ENCODE results near the gene LCP2. TPM values are rescaled to one million over a fixed set of nuclear protein-coding genes. Genes with fewer than 3 reads are reported as not detected.

Gene LCP2
- total and polyA plus RNA-seq, 2 donors (not counting 1 experiment from before 2014, with no cell fraction given) = 11.7 to 13.9 TPM

- intact Hi-C loops (cut with micrococcal nuclease) = no loop called here
- H3K4me1 Mint-ChIP-seq = peaks cover 8% of the 10 kb centered on the region
- H3K27ac ChIP-seq (ENCODE audit: low read length in 2 of 2) = no peak overlapping the region
- TF ChIP-seq CTCF (IDR thresholded peaks at IDR 0.05) (no peak), EZH2 (IDR thresholded peaks at IDR 0.05; ENCODE audit: borderline replicate concordance, insufficient read depth, low read depth, low read length, poor library complexity, severe bottlenecking) (no peak)
- no peaks in the 10 kb centered on the region for H3K4me1 ChIP-seq (ENCODE audit: control insufficient read depth in 2 of 2, insufficient read depth in 2 of 2, low read length in 2 of 2)
- no peaks in the 10 kb centered on the region for H3K79me2 ChIP-seq (ENCODE audit: control insufficient read depth, insufficient read depth, low read length)
- POLR2A ChIA-PET = no interaction called here
- no peak overlapping the region for H2AFZ ChIP-seq (ENCODE audit: insufficient read depth, low read depth, low read length, poor library complexity, severe bottlenecking)
- ATAC-seq (ENCODE audit: low read depth) (no peak), DNase-seq (no peak)
- no peak overlapping the region for H3K4me2 ChIP-seq (replicated peaks; ENCODE audit: low read depth, low read length, poor library complexity, severe bottlenecking)
- 100% methylated on average over 1 of the region's 2 CpGs for WGBS (ENCODE audit: insufficient coverage)
- no peak overlapping the region for H3K4me3 Mint-ChIP-seq
- peaks cover 0 to 3% (median 1%) of the 10 kb centered on the region in 4 experiments for H3K27me3 ChIP-seq (replicated peaks in 1 of 4; ENCODE audit: control extremely low read depth in 1 of 4, control insufficient read depth in 3 of 4, insufficient read depth in 4 of 4, low read length in 3 of 4)
- no peaks in the 10 kb centered on the region for H3K9me3 ChIP-seq (ENCODE audit: control extremely low read depth in 1 of 3, control insufficient read depth in 2 of 3, insufficient read depth in 1 of 3, low read length in 2 of 3)
- CTCF ChIA-PET = interaction anchor here (0.8 to 14.2 kb wide), 4 partner anchors 35 to 200 kb away, joined by 3 to 189 read pairs (median 3); no protein-coding TSS in a partner anchor
- H3K9me3 Mint-ChIP-seq (ENCODE audit: insufficient read depth) = no peaks in the 10 kb centered on the region
- H3K9ac ChIP-seq (ENCODE audit: low read length) = no peak overlapping the region
- peaks cover 4% of the 10 kb centered on the region for H3K27me3 Mint-ChIP-seq
- H4K20me1 ChIP-seq (ENCODE audit: control insufficient read depth, insufficient read depth, low read length, poor library complexity, severe bottlenecking) = no peaks in the 10 kb centered on the region
- no peaks in the 10 kb centered on the region for H3K36me3 ChIP-seq (replicated peaks in 1 of 2; ENCODE audit: control extremely low read depth in 1 of 2, control insufficient read depth in 1 of 2, extremely low read depth in 1 of 2, insufficient read depth in 2 of 2, low read length in 1 of 2)
- H3K27ac Mint-ChIP-seq = no peak overlapping the region
- no peak overlapping the region for H3K4me3 ChIP-seq (ENCODE audit: control extremely low read depth in 1 of 5, extremely low read depth in 1 of 5, insufficient read depth in 1 of 5, low read depth in 2 of 5, low read length in 4 of 5)
Observed at GRCh38 chr5:170219615-170220014, 78.0 kb downstream of the LCP2 start.

GRCh38 chr5:170218726-170219125 lies 78.9 kb downstream of the LCP2 start:
- Histone ChIP-seq H3K9ac (ENCODE audit: low read length) (no peak overlapping the region), H4K20me1 (ENCODE audit: control insufficient read depth, insufficient read depth, low read length, poor library complexity, severe bottlenecking) (no peaks in the 10 kb centered on the region), H3K27me3 (replicated peaks in 1 of 4; ENCODE audit: control extremely low read depth in 1 of 4, control insufficient read depth in 3 of 4, insufficient read depth in 4 of 4, low read length in 3 of 4) (peaks cover 0 to 3% (median 1%) of the 10 kb centered on the region in 4 experiments), H3K79me2 (ENCODE audit: control insufficient read depth, insufficient read depth, low read length) (no peaks in the 10 kb centered on the region), H3K4me1 (ENCODE audit: control insufficient read depth in 2 of 2, insufficient read depth in 2 of 2, low read length in 2 of 2) (no peaks in the 10 kb centered on the region), H2AFZ (ENCODE audit: insufficient read depth, low read depth, low read length, poor library complexity, severe bottlenecking) (no peak overlapping the region), H3K9me3 (ENCODE audit: control extremely low read depth in 1 of 3, control insufficient read depth in 2 of 3, insufficient read depth in 1 of 3, low read length in 2 of 3) (no peaks in the 10 kb centered on the region), H3K4me3 (ENCODE audit: control extremely low read depth in 1 of 5, extremely low read depth in 1 of 5, insufficient read depth in 1 of 5, low read depth in 2 of 5, low read length in 4 of 5) (no peak overlapping the region), H3K36me3 (replicated peaks in 1 of 2; ENCODE audit: control extremely low read depth in 1 of 2, control insufficient read depth in 1 of 2, extremely low read depth in 1 of 2, insufficient read depth in 2 of 2, low read length in 1 of 2) (no peaks in the 10 kb centered on the region), H3K4me2 (replicated peaks; ENCODE audit: low read depth, low read length, poor library complexity, severe bottlenecking) (no peak overlapping the region), H3K27ac (ENCODE audit: low read length in 2 of 2) (no peak overlapping the region)
- ATAC-seq (ENCODE audit: low read depth) (no peak), DNase-seq (no peak)
- ChIA-PET CTCF (interaction anchor here (1.0 to 14.2 kb wide), 3 partner anchors 47 to 201 kb away, joined by 3 to 189 read pairs (median 3); no protein-coding TSS in a partner anchor), POLR2A (no interaction called here)
- Mint-ChIP-seq H3K4me1 (peaks cover 8% of the 10 kb centered on the region), H3K4me3 (no peak overlapping the region), H3K27ac (no peak overlapping the region), H3K9me3 (ENCODE audit: insufficient read depth) (peaks cover 1% of the 10 kb centered on the region), H3K27me3 (peaks cover 7% of the 10 kb centered on the region)
- 80% methylated on average over 1 of the region's 1 CpG for WGBS (ENCODE audit: insufficient coverage)
- intact Hi-C loops (cut with micrococcal nuclease) = no loop called here
- TF ChIP-seq CTCF (IDR thresholded peaks at IDR 0.05) (no peak), EZH2 (IDR thresholded peaks at IDR 0.05; ENCODE audit: borderline replicate concordance, insufficient read depth, low read depth, low read length, poor library complexity, severe bottlenecking) (no peak)

All from B cell (primary cell).